ENCODE data around the gene PEX13.
"Not testable (repeated sequence)": the region's sequence is repeated elsewhere in the genome, so short reads cannot be mapped to it uniquely, and the experiment has no call there.

PEX13 gene

DNA sequence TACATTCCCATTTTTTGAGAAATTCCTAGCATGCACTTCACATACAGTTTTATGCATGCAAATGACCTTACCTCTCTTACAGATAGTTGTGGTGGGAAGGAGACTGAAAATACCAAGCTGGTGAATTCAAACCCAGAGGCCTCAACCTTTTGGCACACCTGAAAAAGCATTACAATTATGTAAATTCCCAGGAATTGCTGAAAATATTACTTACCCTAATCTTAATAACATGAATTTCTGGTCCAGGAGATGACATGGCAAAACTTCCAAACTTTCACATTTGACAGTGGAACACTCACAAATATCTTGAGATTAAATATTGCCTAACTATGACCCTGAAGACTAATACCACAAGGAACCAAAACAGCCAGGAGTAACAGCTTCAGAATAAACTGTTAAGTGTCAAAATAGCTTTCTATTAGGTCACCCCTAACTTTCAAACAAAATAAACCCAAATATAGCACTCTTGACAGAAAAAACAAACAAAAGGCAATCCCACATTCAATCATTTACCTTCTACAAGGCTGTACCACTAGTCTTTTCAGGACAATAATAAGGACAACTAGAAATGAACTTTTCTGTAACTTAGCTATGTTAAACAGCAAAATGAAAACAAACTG, 10.9 kb upstream of the PEX13 start:
- DNase-seq (ENCODE audit: low read depth in 2 of 2) = no peak

DNA sequence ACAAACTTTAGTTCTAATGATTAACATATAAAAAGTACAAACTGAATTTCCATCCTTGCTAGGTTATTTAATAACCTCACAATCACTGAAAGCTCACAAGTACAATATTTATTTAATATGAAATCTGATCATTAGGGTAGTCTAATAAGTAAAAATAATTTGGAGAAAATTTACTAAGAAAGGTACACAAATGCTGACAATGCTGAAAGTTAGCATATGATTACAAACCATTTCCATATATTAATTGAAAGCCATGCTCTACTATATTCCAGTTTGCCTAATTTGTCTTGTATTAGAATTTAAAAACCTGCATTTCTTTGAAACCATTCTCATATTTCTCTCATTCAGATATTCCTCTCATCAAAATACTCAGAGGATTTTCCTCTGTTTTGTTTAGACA, 8.2 kb upstream of the PEX13 start:
- DNase-seq (ENCODE audit: low read depth in 2 of 2) = no peak

DNA sequence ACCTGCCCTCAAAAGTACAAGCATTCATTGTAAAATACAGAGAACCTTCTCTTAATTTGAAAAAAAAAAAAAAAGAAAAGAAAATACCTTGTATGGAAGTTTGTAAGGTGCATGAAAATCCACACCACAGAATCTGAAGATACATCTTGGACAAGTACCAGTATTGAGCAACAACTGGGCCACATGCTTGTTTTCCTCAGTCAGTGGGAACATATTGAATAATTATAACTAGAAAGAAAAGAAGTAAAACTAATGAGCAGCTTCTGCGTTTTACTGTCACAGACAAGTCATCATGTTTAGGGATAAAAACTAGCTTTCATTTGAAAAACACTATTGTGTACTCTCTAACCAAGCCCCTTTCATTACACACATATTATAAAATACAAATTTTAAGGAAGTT, 5.8 kb upstream of the PEX13 start:
- no peak for DNase-seq (ENCODE audit: low read depth in 2 of 2)

DNA sequence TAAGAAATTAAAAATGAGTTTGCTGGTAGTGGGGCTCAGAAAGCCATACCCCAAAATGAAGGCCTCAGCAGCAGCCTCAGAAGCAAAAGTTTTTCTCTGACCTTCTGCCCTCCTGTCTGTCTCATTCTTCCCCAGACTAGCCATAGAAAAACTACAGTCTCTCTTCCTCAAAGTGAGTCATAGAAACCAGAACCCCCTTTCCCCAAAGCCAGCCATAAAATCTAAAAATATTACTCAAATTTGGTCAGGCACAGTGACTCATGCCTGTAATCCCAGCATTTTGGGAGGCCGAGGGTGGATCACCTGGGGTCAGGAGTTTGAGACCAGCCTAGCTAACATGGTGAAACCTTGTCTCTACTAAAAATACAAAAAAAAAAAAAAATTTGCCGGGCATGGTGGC, 5.2 kb upstream of the PEX13 start:
- DNase-seq (ENCODE audit: low read depth in 2 of 2) = peak; percentile 47 to 50

DNA sequence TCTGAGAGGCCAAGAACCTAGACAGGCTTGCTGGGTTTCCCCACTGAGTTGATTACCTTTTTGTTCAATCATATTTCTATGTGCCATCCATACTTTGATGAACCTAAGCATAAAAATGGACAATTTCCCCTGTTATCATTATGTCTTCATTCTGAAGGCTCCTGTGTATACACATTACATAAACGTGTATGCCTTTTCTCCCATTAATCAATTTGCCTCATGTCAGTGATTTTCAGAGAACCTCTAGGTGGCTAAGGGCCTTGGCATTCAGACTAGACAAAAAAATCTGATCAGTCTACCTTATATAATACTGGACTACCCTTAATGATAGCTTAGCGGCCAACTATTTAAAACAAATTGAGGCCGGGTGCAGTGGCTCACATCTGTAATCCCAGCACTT, 4.1 kb upstream of the PEX13 start:
- no peak for DNase-seq (ENCODE audit: low read depth in 2 of 2)

DNA sequence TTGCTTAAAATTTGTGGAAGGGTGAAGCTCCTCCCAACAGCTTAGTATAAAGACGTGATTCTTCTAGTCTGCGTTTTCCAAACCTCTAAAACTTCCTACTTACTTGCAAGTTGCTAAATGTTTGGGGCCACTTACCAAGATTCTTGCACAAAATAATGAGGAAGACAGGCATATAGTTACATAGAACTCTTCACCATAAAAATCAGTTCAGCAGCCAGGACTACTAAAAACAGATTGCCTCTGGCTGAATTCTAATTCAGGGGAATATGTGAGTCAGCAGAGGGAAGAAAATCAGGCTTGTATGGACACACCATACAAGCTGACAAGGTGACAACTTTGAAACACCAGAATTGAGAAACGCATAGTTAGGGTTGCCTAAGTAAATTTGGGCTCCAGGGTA, 2.8 kb upstream of the PEX13 start:
- no peak for DNase-seq (ENCODE audit: low read depth in 2 of 2)

DNA sequence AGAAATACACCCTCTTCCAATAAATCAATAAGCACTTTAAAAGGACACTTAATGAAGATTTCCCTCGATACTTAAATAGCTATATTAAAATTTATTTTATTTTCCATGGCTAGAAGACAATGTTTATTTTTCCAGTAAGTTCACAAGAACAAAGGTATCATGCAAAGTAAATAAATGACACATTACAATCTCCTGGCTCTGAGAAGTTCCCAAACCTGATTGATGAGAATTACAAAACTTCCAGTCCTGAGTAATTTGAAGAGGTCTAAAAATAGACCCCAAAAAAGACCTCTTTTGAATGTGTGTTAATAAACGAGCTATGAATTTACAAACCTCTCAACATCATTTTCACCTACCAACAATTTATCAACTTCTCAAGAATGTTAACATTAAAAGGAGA, 1.5 kb upstream of the PEX13 start:
- DNase-seq (ENCODE audit: low read depth in 2 of 2) = no peak

DNA sequence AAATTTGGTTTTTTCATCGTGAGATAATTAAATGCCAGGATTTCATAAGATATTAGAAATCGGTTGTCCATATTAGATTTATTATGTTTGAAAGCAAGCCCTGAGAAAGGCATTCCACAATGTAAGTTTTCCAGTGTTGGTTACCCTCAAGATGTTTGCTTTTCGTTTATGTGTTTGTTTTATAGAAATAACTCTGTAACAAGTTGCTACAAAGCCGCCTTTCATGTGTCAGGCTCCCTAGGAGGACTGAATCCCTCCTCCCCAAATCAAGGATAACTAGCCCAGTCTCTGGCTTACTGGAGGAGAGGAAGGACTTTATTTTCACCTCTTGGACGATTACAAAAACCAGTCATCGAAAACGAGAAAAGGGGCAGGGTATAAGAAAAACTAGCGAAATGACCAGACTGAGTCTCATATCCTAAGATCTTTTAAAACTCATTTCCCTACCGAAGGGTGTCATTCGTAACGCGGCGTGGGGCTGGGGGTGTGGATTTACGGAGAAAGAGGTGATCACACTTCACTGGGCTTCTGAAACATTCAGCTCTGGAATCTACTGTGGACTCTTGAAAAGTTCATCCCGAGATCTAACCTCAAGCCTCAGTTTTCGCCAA, 1.0 kb upstream of the PEX13 start:
- no peak for DNase-seq (ENCODE audit: low read depth in 2 of 2)

DNA sequence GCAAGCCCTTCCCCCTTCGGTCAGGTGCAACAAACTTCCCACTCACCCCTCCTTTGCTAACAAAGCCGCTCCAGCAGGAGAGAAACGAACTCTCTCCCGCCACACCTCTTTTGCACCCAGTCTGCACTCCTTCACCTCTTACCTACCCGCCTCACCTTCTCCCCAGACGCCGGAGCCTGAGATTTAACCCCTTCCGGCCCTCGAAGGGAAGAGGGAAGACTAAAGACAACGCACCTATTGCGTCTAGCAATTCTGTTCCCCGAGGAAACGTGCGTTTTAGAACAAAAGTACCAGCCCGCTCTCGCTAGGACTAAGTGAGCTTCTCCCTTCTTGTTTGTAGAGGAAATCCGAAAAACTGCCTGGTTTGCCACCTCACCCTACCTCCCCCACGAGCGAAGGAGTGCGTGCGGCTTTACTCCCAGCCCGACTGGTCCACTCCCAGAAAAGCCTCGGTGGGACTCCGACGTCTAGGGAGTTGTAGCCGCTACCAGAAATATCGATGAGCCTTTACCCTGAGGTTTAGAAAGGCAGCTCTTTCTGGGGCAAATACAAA, 441 bp upstream of the PEX13 start:
- DNase-seq (ENCODE audit: low read depth in 2 of 2) = peak in 1 of 2 experiments; percentile 26

DNA sequence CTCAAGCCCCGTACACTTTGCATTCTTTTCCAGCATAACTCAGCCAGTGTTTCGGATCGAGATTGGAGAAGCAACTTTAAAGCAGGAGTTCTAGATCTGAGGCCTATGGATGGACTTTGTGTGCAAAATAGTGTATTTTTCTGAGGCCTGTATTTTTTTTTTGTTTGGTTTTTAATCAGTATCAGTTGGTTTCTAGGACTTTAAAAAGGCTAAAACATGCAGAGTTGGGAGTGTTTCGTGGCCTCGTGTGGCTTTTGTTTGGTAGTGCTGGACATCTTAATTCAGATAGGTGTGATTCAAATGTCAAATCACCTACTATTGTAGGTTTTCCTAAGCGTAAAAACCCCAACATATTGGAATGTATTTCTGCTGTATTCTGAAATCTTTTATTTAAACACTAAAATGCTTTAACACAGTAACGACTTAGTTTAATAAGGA, 817 bp downstream of the PEX13 start:
- no peak for DNase-seq (ENCODE audit: low read depth in 2 of 2)

DNA sequence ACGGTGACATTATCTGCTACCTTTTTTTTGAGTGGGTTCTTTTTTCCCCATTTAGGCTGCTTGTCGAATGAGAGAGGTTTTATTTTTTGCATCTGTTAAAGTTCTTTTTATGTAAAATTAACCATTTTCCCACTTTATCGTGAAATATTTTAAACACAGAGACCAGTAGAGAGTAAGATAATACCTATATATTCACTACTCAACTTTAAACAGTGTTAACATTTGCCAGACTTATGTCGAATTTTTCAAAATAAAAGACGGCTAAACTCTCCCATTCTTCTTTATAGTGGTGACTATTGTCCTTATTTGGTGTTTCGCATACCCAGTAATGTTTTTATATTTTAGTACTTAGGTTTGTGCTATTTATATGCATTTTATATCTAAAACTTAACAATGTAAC, 1.3 kb downstream of the PEX13 start:
- no peak for DNase-seq (ENCODE audit: low read depth in 2 of 2)

DNA sequence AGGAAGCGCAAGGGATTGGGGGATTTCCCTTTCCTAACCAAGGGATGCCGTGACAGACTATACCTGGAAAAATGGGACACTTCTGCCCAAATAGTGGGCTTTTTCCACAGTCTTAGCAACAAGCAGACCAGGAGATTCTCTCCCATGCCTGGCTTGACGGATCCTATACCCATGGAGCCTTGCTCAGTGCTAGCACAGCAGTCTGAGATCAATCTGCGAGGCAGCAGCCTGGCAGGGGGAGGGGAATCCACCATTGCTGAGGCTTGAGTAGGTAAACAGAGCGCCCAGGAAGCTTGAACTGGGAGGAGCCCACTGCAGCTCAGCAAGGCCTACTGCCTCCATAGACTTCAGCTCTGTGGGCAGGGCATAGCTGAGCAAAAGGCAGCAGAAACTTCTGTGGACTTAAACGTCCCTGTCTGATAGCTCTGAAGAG, 3.7 kb downstream of the PEX13 start:
- DNase-seq (ENCODE audit: low read depth in 2 of 2) = no peak

DNA sequence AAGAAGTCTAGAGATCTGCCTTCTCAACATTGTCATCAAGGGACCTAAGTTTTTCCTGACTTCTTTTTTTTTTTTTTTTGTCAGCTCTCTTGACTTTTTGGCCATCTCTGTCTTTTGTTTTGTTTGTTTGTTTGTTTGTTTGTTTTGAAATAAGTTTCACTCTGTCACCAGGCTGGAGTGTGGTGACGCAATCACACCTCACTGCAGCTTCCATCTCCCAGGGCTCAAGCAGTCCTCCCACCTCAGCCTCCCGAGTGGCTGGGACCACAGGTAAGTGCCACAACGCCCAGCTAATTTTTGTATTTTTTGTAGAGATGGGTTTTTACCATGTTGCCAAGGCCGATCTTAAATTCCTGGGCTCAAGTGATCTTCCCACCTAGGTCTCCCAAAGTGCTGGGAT, 6.2 kb downstream of the PEX13 start:
- DNase-seq (ENCODE audit: low read depth in 2 of 2) = no peak

DNA sequence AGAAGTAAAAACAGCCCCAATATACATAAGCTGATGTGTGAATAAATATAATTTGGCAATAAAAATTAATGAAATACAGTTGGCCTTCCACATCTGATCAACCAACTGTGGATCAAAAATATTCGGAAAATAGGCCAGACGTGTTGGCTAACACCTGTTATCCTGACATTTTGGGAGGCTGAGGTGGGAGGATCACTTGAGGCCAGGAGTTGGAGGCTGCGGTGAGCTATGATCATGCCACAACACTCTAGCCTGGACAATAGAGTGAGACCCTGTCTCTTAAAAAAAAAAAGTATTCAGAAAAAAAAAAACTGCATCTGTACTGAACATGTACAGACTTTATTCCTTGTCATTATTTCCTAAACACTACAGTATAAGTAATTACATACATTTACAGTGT, 12.0 kb downstream of the PEX13 start:
- DNase-seq (ENCODE audit: low read depth in 2 of 2) = no peak

DNA sequence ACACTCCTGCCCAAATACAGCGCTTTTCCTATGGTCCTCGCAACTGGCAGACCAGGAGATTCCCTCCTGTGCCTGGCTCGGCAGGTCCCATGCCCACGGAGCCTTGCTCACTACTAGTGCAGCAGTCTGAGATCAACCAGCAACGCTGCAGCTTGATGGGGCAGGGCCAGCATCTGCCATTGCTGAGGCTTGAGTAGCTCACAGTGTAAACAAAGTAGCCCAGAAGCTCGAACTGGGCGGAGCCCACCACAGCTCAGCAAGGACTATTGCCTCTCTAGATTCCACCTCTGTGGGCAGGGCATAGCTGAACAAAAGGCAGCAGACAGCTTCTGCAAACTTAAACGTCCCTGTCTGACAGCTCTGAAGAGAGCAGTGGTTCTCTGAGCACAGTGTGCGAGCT, 17.1 kb downstream of the PEX13 start:
- not testable (repeated sequence) for DNase-seq (ENCODE audit: low read depth in 2 of 2)

DNA sequence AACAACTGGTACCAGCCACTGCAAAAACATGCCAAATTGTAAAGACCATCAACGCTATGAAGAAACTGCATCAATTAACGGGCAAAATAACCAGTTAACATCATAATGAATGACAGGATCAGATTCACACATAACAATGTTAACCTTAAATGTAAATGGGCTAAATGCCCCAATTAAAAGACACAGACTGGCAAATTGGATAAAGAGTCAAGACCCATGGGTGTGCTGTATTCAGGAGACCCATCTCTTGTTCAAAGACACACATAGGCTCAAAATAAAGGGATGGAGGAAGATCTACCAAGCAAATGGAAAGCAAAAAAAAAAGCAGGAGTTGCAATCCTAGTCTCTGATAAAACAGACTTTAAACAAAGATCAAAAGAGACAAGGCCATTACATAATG, 19.1 kb downstream of the PEX13 start:
- not testable (repeated sequence) for DNase-seq (ENCODE audit: low read depth in 2 of 2)

DNA sequence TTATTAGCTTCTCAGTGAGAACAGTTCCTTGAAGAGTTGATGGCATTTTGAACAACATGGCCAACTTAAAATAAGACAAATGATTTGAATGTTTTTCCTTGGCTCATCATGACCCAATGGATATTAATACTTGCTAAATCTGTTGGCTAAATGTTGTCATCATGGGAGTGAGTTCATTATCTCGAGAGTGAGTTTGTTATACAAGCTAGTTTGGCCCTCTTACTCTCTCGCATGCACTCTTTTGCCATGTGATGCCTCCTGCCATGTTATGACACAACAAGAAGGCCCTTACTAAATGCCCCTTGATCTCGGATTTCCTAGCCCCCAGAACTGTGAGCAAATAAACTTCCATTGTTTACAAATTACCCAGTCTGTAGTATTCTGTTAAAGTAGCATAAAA, 25.3 kb downstream of the PEX13 start:
- no peak for DNase-seq (ENCODE audit: low read depth in 2 of 2)

DNA sequence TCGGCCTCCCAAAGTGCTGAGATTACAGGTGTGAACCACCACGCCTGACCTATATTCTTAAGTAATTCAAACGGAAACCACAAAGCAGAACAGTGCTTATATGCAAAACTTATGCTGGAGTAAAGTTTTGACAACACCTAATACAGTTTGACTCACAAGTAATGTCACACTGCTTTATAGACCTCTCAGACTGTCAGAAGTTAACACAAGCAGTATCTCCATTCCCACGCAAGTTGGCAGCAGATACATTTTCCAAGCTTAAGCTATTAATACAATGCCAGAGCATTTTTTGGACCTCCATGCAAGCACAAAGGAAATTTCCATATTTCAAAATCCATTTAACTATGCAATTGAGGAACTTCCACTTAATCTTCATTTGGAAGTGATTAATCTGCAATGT, 27.1 kb downstream of the PEX13 start:
- no peak for DNase-seq (ENCODE audit: low read depth in 2 of 2)

DNA sequence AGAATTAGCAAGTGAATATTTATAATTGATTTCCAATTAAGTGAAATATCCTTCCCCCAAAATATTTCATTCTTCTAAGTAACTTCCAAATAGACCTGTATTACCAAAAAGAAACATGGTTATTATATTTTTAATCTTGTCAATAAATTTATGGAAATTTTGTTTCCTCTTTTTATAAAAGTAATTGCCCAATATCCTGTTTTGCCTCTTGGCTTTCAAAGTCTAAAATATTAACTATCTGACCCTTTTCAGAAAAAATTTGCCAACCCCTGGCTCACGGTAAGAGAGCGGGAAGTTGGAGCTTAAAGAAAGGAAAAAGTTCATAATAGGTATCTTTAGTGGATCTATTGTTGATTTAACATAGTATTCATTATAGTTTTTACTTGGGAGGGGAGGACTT, 27.7 kb downstream of the PEX13 start:
- DNase-seq (ENCODE audit: low read depth in 2 of 2) = no peak

DNA sequence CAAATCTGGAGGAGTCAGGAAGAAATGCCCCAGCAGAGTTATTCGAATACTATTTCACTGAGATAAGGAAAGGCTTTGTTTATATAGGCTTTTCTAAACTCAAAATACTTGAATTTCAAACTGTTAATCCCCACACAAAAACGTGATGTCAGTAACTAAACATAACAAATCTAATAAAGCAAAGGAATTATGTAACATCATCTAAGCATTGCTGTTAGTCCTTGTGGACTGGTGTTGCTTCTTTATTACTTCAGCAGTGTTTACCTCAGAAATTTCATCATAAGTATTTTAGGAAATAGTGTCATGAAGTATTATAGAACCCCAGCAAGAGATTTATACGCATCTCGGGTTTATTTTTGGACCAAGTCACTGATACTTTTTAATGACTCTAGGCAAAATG, 28.5 kb downstream of the PEX13 start:
- DNase-seq (ENCODE audit: low read depth in 2 of 2) = no peak

DNA sequence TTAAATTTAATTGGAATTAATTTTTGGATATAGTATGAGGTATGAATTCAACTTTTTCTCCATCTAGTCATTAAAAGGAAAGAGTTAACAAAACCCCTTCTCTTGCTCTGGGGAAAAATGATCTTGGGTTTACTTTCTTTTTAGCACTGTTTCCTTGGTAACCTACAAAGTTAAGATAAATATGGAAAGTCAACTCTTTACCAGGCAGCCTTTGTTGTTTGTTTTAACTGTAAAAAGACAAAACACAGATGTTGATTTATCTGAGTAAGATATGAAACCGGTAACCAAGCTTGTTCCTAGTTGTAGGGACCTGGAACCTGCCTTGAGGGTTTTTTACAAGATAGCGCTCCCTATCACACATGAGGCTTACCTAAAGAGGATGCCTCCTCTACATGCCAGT, 38.0 kb downstream of the PEX13 start:
- DNase-seq (ENCODE audit: low read depth in 2 of 2) = no peak

DNA sequence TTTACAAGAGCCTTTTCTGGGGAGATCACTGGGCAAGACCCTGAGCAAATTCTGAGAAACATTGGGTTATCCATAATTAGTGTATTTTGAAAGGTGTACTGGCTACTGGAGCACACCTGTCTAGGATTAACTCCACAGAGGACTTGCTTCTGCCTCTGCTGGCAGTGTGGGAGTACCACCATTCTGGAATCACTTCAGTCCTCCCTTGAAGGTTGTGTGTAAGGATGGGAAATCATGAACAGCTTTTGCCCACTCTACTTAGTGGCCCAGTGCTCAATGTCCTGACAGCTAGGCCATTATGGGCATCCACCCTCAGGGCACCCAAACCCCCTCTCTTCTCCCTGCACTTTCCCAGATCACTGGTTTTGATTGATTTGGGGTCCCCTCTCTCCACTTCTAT, 40.0 kb downstream of the PEX13 start:
- no peak for DNase-seq (ENCODE audit: low read depth in 2 of 2)

DNA sequence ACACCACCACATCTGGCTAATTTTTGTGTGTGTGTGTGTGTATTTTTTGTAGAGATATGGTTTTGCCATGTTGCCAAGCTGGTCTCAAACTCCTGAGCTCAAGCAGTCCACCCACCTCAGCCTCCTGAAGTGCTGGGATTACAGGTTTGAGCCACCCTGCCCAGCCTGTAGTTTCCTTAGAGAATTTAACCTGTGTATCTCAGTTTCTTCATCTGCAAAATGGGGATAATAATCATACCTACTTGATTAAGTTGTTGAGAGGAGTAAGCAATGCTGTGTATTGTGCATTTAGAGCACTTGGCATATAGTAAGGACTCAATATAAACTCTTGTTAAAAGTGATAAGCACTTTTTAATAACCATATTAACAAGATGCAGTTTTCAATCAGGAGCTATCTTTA, 41.9 kb downstream of the PEX13 start:
- DNase-seq (ENCODE audit: low read depth in 2 of 2) = no peak
